ENCODE results near the gene TSKS. TPM values are rescaled to one million over a fixed set of nuclear protein-coding genes. Genes with fewer than 3 reads are reported as not detected.
A peak's percentile ranks its signal among the peaks of the same experiment; 100 is the strongest.

The TSKS gene
- polyA plus RNA-seq, 1 donor (not counting 4 experiments of a cell fraction or from before 2014, with no cell fraction given): 1.9 TPM

DNA sequence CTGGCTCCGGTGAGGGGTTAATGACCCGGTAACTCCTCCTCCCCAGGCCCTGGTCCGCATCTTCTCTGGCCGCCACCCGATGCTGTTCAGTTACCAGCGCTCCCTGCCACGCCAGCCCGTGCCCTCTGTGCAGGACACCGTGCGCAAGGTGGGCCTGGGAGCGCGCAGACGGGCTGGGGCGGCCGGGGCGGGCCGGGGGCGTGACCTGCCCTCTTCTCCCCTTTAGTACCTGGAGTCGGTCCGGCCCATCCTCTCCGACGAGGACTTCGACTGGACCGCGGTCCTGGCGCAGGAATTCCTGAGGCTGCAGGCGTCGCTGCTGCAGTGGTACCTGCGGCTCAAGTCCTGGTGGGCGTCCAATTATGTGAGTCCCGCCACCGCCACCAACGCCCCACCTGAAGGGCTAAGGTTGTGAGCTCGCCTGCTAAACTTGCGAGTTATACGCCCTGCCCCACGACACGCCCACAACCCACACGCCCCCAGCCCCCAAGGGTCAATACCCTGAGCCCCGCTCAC, 61.8 kb downstream of the TSKS start:
- no peak overlapping the region for H3K9ac ChIP-seq (ENCODE audit: control insufficient read depth, extremely low read depth, insufficient read depth, low read length)
- no peaks in the 10 kb centered on the region for H3K36me3 ChIP-seq (ENCODE audit: control insufficient read depth in 2 of 2, extremely low read depth in 1 of 2, insufficient read depth in 2 of 2, low read length in 2 of 2)
- no peaks in the 10 kb centered on the region for H3K9me3 ChIP-seq (ENCODE audit: control insufficient read depth, low read depth, low read length)
- dilution Hi-C loops (cut with MboI; ENCODE audit: extremely low pct_ligation_motif_present, low sequenced_read_pairs): no loop called here
- TF ChIP-seq, protein P1, sequence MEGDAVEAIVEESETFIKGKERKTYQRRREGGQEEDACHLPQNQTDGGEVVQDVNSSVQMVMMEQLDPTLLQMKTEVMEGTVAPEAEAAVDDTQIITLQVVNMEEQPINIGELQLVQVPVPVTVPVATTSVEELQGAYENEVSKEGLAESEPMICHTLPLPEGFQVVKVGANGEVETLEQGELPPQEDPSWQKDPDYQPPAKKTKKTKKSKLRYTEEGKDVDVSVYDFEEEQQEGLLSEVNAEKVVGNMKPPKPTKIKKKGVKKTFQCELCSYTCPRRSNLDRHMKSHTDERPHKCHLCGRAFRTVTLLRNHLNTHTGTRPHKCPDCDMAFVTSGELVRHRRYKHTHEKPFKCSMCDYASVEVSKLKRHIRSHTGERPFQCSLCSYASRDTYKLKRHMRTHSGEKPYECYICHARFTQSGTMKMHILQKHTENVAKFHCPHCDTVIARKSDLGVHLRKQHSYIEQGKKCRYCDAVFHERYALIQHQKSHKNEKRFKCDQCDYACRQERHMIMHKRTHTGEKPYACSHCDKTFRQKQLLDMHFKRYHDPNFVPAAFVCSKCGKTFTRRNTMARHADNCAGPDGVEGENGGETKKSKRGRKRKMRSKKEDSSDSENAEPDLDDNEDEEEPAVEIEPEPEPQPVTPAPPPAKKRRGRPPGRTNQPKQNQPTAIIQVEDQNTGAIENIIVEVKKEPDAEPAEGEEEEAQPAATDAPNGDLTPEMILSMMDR (optimal IDR thresholded peaks at IDR 0.05 in 1 of 3, IDR thresholded peaks at IDR 0.05 in 1 of 3, conservative IDR thresholded peaks at IDR 0.05 in 1 of 3; ENCODE audit: extremely low read depth in 1 of 3, insufficient read depth in 2 of 3, low read length in 3 of 3): peak in 1 of 3 experiments; percentile 10
- TF ChIP-seq EZH2 (IDR thresholded peaks at IDR 0.05; ENCODE audit: low read length): no peak
- no peaks in the 10 kb centered on the region for H4K20me1 ChIP-seq (ENCODE audit: control insufficient read depth, extremely low read depth, insufficient read depth, low read length)
- H3K4me3 ChIP-seq (ENCODE audit: control insufficient read depth in 2 of 3, extremely low read depth in 1 of 3, insufficient read depth in 2 of 3, low read depth in 1 of 3, low read length in 3 of 3): no peak overlapping the region
- no peak for FAIRE-seq
- no peak for DNase-seq (ENCODE audit: low read depth, low spot score)
- H3K79me2 ChIP-seq (ENCODE audit: control insufficient read depth, insufficient read depth, low read length): no peaks in the 10 kb centered on the region
- H3K27ac ChIP-seq (ENCODE audit: control insufficient read depth, insufficient read depth, low read length): no peak overlapping the region
- no peak overlapping the region for H2AFZ ChIP-seq (ENCODE audit: control insufficient read depth, low read length)
- no peak overlapping the region for H3K4me2 ChIP-seq (ENCODE audit: control insufficient read depth, extremely low read depth, insufficient read depth, low read depth, low read length)
- H3K4me1 ChIP-seq (ENCODE audit: control insufficient read depth, extremely low read depth, insufficient read depth, low read length): no peaks in the 10 kb centered on the region
- peaks cover 14% of the 10 kb centered on the region for H3K27me3 ChIP-seq (ENCODE audit: control insufficient read depth, extremely low read depth, insufficient read depth, low read length)
- H3K9me1 ChIP-seq (ENCODE audit: control insufficient read depth, extremely low read depth, insufficient read depth, low read length): no peaks in the 10 kb centered on the region

DNA sequence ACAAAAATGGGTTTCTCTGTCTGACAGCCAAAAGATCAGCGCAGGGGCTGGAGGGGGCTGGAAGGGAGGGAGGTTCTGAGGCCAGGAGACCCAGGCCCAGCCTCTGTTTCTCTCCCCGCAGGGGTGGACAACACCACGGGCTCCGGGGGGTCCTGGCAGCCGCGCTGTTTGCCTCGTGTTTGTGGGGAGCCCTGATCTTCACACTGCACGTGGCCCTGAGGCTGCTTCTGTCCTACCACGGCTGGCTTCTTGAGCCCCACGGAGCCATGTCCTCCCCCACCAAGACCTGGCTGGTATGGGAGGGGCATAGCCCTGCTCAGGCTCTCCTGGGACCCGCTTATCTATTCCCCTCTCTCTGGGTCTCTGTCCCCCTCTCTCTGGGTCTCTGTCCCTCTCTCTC, 62.5 kb downstream of the TSKS start:
- no peak overlapping the region for H2AFZ ChIP-seq (ENCODE audit: control insufficient read depth, low read length)
- H4K20me1 ChIP-seq (ENCODE audit: control insufficient read depth, extremely low read depth, insufficient read depth, low read length): no peaks in the 10 kb centered on the region
- DNase-seq (ENCODE audit: low read depth, low spot score) (no peak), FAIRE-seq (no peak)
- no peak for TF ChIP-seq EZH2 (IDR thresholded peaks at IDR 0.05; ENCODE audit: low read length)
- TF ChIP-seq, protein P1 (optimal IDR thresholded peaks at IDR 0.05 in 1 of 3, IDR thresholded peaks at IDR 0.05 in 1 of 3, conservative IDR thresholded peaks at IDR 0.05 in 1 of 3; ENCODE audit: extremely low read depth in 1 of 3, insufficient read depth in 2 of 3, low read length in 3 of 3): no peak
- H3K36me3 ChIP-seq (ENCODE audit: control insufficient read depth in 2 of 2, extremely low read depth in 1 of 2, insufficient read depth in 2 of 2, low read length in 2 of 2): no peaks in the 10 kb centered on the region
- H3K4me1 ChIP-seq (ENCODE audit: control insufficient read depth, extremely low read depth, insufficient read depth, low read length): no peaks in the 10 kb centered on the region
- peaks cover 14% of the 10 kb centered on the region for H3K27me3 ChIP-seq (ENCODE audit: control insufficient read depth, extremely low read depth, insufficient read depth, low read length)
- dilution Hi-C loops (cut with MboI; ENCODE audit: extremely low pct_ligation_motif_present, low sequenced_read_pairs): no loop called here
- H3K4me2 ChIP-seq (ENCODE audit: control insufficient read depth, extremely low read depth, insufficient read depth, low read depth, low read length): no peak overlapping the region
- no peaks in the 10 kb centered on the region for H3K9me1 ChIP-seq (ENCODE audit: control insufficient read depth, extremely low read depth, insufficient read depth, low read length)
- no peak overlapping the region for H3K4me3 ChIP-seq (ENCODE audit: control insufficient read depth in 2 of 3, extremely low read depth in 1 of 3, insufficient read depth in 2 of 3, low read depth in 1 of 3, low read length in 3 of 3)
- no peaks in the 10 kb centered on the region for H3K79me2 ChIP-seq (ENCODE audit: control insufficient read depth, insufficient read depth, low read length)
- no peaks in the 10 kb centered on the region for H3K9me3 ChIP-seq (ENCODE audit: control insufficient read depth, low read depth, low read length)
- H3K27ac ChIP-seq (ENCODE audit: control insufficient read depth, insufficient read depth, low read length): no peak overlapping the region
- H3K9ac ChIP-seq (ENCODE audit: control insufficient read depth, extremely low read depth, insufficient read depth, low read length): no peak overlapping the region
